ENCODE data around the gene BEST2.

DNA sequence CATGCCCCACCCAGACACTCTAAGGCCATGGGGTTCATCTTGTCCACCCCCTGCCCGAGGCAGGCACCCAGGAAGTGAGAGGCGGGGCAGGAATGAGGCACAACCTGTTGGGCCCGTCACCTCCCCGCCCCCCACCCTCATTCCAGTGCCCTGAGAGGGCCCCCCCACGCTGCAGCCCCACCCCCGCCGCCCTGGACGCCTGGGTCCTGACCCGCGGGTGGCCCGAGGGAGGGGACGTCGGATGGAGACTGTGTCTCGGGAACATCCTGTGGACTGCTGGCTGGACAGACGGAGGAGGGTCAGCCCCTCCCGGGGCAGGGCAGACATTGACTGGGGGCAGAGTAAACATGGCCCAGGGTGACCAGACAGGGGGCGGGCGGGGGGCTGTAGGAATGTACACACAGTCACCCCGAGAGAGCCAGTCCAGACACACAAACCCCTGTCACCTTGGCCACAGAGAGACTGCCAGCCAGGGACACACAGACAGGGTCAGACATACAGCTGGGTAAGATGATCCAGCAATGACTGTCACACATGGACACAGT lies 32.3 kb downstream of the BEST2 start:
- TF ChIP-seq NFIC (IDR thresholded peaks at IDR 0.05) = peak; percentile 50
- peak; percentile 80 for TF ChIP-seq FOXM1 (IDR thresholded peaks at IDR 0.05; ENCODE audit: borderline replicate concordance, low read depth)
- TF ChIP-seq, protein P1, sequence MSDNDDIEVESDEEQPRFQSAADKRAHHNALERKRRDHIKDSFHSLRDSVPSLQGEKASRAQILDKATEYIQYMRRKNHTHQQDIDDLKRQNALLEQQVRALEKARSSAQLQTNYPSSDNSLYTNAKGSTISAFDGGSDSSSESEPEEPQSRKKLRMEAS (IDR thresholded peaks at IDR 0.05) = peak; percentile 68
- no peak; the same call in 1 of the 2 replicates for TF ChIP-seq RAD21 (IDR thresholded peaks at IDR 0.05; ENCODE audit: low read depth)
- TF ChIP-seq EGR1 (IDR thresholded peaks at IDR 0.05) = peak; percentile 75
- TF ChIP-seq ZBTB7A (IDR thresholded peaks at IDR 0.05; ENCODE audit: low read depth) = peak; percentile 50; the same call in 1 of the 2 replicates

All from Ishikawa (cell line).